HepG2 (cell line): ENCODE results near the gene AP3D1. TPM values are rescaled to one million over a fixed set of nuclear protein-coding genes. Genes with fewer than 3 reads are reported as not detected.

ENCODE experiments used
- DNMT1 ChIP-seq: sonication (generic); formaldehyde crosslinking; IDR thresholded peaks from 2 replicates; pipeline ENCODE4 v1.5.1; 2020; ENCODE audit warnings: mild to moderate bottlenecking, missing genetic modification reagents
- EED ChIP-seq: sonication (generic); formaldehyde crosslinking; IDR thresholded peaks from 2 replicates; pipeline ENCODE4 v1.5.0; 2020; ENCODE audit warnings: mild to moderate bottlenecking, missing genetic modification reagents
- KDM2A ChIP-seq: sonication (generic); formaldehyde crosslinking; IDR thresholded peaks from 2 replicates; pipeline ENCODE4 v1.4.0; 2020; ENCODE audit warnings: low read depth, missing genetic modification reagents, borderline replicate concordance
- KLF15 ChIP-seq: sonication (generic); formaldehyde crosslinking; IDR thresholded peaks from 2 replicates; pipeline ENCODE4 v1.8.1; 2023; ENCODE audit warnings: borderline replicate concordance, mild to moderate bottlenecking, inconsistent platforms, missing genetic modification reagents, mixed read lengths
- TARDBP ChIP-seq: sonication (generic); formaldehyde crosslinking; IDR thresholded peaks from 2 replicates; pipeline ENCODE4 v1.8.0; 2022; ENCODE audit warnings: mild to moderate bottlenecking, missing genetic modification reagents
- TP53 ChIP-seq: sonication (generic); formaldehyde crosslinking; conservative IDR thresholded peaks from 2 replicates; pipeline ENCODE4 v1.4.0; 2020; ENCODE audit warnings: missing genetic modification reagents
- ZFP36L2 ChIP-seq: sonication (generic); formaldehyde crosslinking; IDR thresholded peaks from 2 replicates; pipeline ENCODE4 v1.4.0; 2020; ENCODE audit warnings: missing genetic modification reagents
- ZNF337 ChIP-seq: sonication (generic); formaldehyde crosslinking; IDR thresholded peaks from 2 replicates; pipeline ENCODE4 v1.5.1; 2020; ENCODE audit warnings: missing genetic modification reagents, low read depth, mild to moderate bottlenecking, borderline replicate concordance
- ZNF605 ChIP-seq: sonication (generic); formaldehyde crosslinking; IDR thresholded peaks from 2 replicates; pipeline ENCODE4 v1.8.0; 2022; ENCODE audit warnings: mild to moderate bottlenecking, missing genetic modification reagents
- ZSCAN25 ChIP-seq: sonication (generic); formaldehyde crosslinking; IDR thresholded peaks from 2 replicates; pipeline ENCODE4 v1.8.0; 2022; ENCODE audit warnings: mild to moderate bottlenecking, missing genetic modification reagents
- polyA plus RNA-seq, 8 experiments: library from polyadenylated mRNA; depleted of rRNA in 3 of 8; stranded (reverse) in 7 of 8; unstranded in 1 of 8; fragments of >200 nt; fragmentation: Illumina TruSeq in 4 of 8; extraction: Trizol in 4 of 8; gene quantifications; 2 replicates each; pipeline versions ENCODE4 v1.2.1 to v1.2.3, GENCODE V29; 2011 to 2016; ENCODE audit warnings: low read depth in 4 of 8, missing spikeins in 1 of 8, mixed read lengths in 1 of 8; ENCODE audit not compliant: insufficient read depth in 1 of 8
- total RNA-seq, 5 experiments: library from RNA; depleted of rRNA; stranded (reverse); fragments of >200 nt; fragmentation: Illumina TruSeq; extraction: Trizol; gene quantifications; 2 replicates each; pipeline ENCODE4 v1.2.3, GENCODE V29; 2016; ENCODE audit warnings: low read depth in 1 of 5
- TF ChIP-seq, protein P1 (sequence below): sonication (generic); formaldehyde crosslinking; IDR thresholded peaks from 2 replicates; pipeline ENCODE4 v1.4.0; 2020; ENCODE audit warnings: missing genetic modification reagents
- TF ChIP-seq, protein P2 (sequence below), 2 experiments: sonication (generic) in 1 of 2; formaldehyde crosslinking in 1 of 2; IDR thresholded peaks; 2 replicates each; pipeline versions ENCODE4 v1.4.0 to v1.6.1; 2016 to 2020; ENCODE audit warnings: borderline replicate concordance in 1 of 2, low read depth in 1 of 2, mild to moderate bottlenecking in 1 of 2, missing genetic modification reagents in 1 of 2
- TF ChIP-seq, protein P3 (sequence below): sonication (generic); formaldehyde crosslinking; IDR thresholded peaks from 2 replicates; pipeline ENCODE4 v1.4.0; 2020; ENCODE audit warnings: missing genetic modification reagents, mild to moderate bottlenecking, borderline replicate concordance

The AP3D1 gene
- total and polyA plus RNA-seq, 2 of the 13 experiments (the other 11 are each of a cell fraction or from before 2014, with no cell fraction given): 68.0 to 82.6 TPM

DNA sequence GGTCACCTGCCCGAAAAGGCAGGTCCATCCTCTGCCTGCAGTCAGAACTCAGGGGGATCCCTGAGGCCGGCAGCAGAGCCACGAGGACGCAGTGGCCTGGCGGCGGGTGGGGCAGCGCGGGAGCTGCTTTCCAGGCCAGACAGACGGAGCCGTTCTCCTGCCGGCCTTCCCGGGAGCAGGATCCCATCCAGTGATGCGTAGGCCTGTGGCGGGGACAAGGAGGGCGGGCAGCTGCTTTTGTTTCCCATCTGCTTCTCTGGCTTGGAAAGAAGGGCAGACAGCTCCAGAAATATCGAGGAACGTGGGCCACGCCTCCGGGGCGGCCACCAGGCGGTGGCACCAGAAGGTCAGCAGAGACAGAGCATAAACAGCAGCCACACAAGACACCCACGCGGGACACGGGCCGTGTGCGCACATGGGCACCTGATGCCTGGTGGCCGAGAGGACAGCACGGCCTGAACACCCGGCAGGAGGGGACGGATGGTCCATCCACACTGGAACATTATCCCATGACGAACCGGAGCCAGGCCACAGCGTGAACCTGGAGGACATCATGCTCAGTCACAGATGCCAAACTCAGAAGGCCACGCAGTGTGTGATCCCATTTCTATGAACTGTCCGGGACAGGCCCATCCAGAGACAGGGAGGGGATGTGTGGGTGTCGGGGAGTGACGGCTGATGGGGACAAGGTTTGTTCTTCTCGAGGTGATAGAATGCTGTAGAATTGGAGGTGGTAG, 86.4 kb downstream of the AP3D1 start (continued):
- TF ChIP-seq, protein P1, sequence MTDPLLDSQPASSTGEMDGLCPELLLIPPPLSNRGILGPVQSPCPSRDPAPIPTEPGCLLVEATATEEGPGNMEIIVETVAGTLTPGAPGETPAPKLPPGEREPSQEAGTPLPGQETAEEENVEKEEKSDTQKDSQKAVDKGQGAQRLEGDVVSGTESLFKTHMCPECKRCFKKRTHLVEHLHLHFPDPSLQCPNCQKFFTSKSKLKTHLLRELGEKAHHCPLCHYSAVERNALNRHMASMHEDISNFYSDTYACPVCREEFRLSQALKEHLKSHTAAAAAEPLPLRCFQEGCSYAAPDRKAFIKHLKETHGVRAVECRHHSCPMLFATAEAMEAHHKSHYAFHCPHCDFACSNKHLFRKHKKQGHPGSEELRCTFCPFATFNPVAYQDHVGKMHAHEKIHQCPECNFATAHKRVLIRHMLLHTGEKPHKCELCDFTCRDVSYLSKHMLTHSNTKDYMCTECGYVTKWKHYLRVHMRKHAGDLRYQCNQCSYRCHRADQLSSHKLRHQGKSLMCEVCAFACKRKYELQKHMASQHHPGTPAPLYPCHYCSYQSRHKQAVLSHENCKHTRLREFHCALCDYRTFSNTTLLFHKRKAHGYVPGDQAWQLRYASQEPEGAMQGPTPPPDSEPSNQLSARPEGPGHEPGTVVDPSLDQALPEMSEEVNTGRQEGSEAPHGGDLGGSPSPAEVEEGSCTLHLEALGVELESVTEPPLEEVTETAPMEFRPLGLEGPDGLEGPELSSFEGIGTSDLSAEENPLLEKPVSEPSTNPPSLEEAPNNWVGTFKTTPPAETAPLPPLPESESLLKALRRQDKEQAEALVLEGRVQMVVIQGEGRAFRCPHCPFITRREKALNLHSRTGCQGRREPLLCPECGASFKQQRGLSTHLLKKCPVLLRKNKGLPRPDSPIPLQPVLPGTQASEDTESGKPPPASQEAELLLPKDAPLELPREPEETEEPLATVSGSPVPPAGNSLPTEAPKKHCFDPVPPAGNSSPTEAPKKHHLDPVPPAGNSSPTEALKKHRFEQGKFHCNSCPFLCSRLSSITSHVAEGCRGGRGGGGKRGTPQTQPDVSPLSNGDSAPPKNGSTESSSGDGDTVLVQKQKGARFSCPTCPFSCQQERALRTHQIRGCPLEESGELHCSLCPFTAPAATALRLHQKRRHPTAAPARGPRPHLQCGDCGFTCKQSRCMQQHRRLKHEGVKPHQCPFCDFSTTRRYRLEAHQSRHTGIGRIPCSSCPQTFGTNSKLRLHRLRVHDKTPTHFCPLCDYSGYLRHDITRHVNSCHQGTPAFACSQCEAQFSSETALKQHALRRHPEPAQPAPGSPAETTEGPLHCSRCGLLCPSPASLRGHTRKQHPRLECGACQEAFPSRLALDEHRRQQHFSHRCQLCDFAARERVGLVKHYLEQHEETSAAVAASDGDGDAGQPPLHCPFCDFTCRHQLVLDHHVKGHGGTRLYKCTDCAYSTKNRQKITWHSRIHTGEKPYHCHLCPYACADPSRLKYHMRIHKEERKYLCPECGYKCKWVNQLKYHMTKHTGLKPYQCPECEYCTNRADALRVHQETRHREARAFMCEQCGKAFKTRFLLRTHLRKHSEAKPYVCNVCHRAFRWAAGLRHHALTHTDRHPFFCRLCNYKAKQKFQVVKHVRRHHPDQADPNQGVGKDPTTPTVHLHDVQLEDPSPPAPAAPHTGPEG (CRISPR knock-in tag): no peak
- TF ChIP-seq TP53 (CRISPR knock-in tag) (no peak), ZNF605 (CRISPR knock-in tag) (0 out of 2 replicates have a peak, but pooled peaks have one; percentile 15), KLF15 (CRISPR knock-in tag) (no peak), ZNF337 (CRISPR knock-in tag) (no peak), ZSCAN25 (CRISPR knock-in tag) (0 out of 2 replicates have a peak, but pooled peaks have one; percentile 28), ZFP36L2 (CRISPR knock-in tag) (no peak), TARDBP (CRISPR knock-in tag) (no peak), DNMT1 (CRISPR knock-in tag) (no peak), EED (CRISPR knock-in tag) (no peak), KDM2A (CRISPR knock-in tag) (no peak)
- TF ChIP-seq, protein P2, sequence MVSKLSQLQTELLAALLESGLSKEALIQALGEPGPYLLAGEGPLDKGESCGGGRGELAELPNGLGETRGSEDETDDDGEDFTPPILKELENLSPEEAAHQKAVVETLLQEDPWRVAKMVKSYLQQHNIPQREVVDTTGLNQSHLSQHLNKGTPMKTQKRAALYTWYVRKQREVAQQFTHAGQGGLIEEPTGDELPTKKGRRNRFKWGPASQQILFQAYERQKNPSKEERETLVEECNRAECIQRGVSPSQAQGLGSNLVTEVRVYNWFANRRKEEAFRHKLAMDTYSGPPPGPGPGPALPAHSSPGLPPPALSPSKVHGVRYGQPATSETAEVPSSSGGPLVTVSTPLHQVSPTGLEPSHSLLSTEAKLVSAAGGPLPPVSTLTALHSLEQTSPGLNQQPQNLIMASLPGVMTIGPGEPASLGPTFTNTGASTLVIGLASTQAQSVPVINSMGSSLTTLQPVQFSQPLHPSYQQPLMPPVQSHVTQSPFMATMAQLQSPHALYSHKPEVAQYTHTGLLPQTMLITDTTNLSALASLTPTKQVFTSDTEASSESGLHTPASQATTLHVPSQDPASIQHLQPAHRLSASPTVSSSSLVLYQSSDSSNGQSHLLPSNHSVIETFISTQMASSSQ (IDR thresholded peaks at IDR 0.05; ENCODE audit: low read depth): no peak
- TF ChIP-seq, protein P2 (CRISPR knock-in tag; IDR thresholded peaks at IDR 0.05; ENCODE audit: borderline replicate concordance): peak; percentile 62; the same call in 1 of the 2 replicates
- TF ChIP-seq, protein P3, sequence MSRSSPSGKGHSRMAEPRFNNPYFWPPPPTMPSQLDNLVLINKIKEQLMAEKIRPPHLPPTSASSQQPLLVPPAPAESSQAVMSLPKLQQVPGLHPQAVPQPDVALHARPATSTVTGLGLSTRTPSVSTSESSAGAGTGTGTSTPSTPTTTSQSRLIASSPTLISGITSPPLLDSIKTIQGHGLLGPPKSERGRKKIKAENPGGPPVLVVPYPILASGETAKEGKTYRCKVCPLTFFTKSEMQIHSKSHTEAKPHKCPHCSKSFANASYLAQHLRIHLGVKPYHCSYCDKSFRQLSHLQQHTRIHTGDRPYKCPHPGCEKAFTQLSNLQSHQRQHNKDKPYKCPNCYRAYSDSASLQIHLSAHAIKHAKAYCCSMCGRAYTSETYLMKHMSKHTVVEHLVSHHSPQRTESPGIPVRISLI (CRISPR knock-in tag): no peak
